ENCODE measurements around the gene DEF6.
A peak's percentile ranks its signal among the peaks of the same experiment; 100 is the strongest.

The DEF6 gene

GRCh38 chr6:35360349-35361138, 62.9 kb downstream of the DEF6 start:
- no peak for DNase-seq (ENCODE audit: low read depth, low spot score)
- no peak overlapping the region for H3K4me3 ChIP-seq (ENCODE audit: low read depth, low read length)
- in situ Hi-C loops (cut with HindIII; ENCODE audit: low sequenced_read_pairs) = no loop called here

GRCh38 chr6:35362200-35362599, 64.6 kb downstream of the DEF6 start:
- no peak for TF ChIP-seq CTCF (IDR thresholded peaks at IDR 0.05; ENCODE audit: low read depth, low read length)
- in situ Hi-C loops (cut with HindIII; ENCODE audit: low sequenced_read_pairs) = no loop called here
- DNase-seq (ENCODE audit: low read depth, low spot score) = no peak
- H3K4me3 ChIP-seq (ENCODE audit: low read depth, low read length) = no peak overlapping the region

More at GRCh38 chr6:35360349-35361138, 62.9 kb downstream of the DEF6 start:
- no peak for TF ChIP-seq CTCF (IDR thresholded peaks at IDR 0.05; ENCODE audit: low read depth, low read length)

GRCh38 chr6:35363293-35363750, 65.7 kb downstream of the DEF6 start:
- no peak for TF ChIP-seq CTCF (IDR thresholded peaks at IDR 0.05; ENCODE audit: low read depth, low read length)
- H3K4me3 ChIP-seq (ENCODE audit: low read depth, low read length) = no peak overlapping the region
- in situ Hi-C loops (cut with HindIII; ENCODE audit: low sequenced_read_pairs) = no loop called here
- DNase-seq (ENCODE audit: low read depth, low spot score) = peak; percentile 68

GRCh38 chr6:35365594-35366203, 68.1 kb downstream of the DEF6 start:
- TF ChIP-seq CTCF (IDR thresholded peaks at IDR 0.05; ENCODE audit: low read depth, low read length) = no peak
- H3K4me3 ChIP-seq (ENCODE audit: low read depth, low read length) = no peak overlapping the region
- in situ Hi-C loops (cut with HindIII; ENCODE audit: low sequenced_read_pairs) = no loop called here
- no peak for DNase-seq (ENCODE audit: low read depth, low spot score)

GRCh38 chr6:35366204-35366596, 68.6 kb downstream of the DEF6 start:
- in situ Hi-C loops (cut with HindIII; ENCODE audit: low sequenced_read_pairs) = no loop called here
- H3K4me3 ChIP-seq (ENCODE audit: low read depth, low read length) = no peak overlapping the region
- TF ChIP-seq CTCF (IDR thresholded peaks at IDR 0.05; ENCODE audit: low read depth, low read length) = no peak
- no peak for DNase-seq (ENCODE audit: low read depth, low spot score)

GRCh38 chr6:35367646-35368037, 70.0 kb downstream of the DEF6 start:
- no peak for TF ChIP-seq CTCF (IDR thresholded peaks at IDR 0.05; ENCODE audit: low read depth, low read length)

More at GRCh38 chr6:35367646-35368037, 70.0 kb downstream of the DEF6 start:
- no peak overlapping the region for H3K4me3 ChIP-seq (ENCODE audit: low read depth, low read length)
- in situ Hi-C loops (cut with HindIII; ENCODE audit: low sequenced_read_pairs) = no loop called here
- DNase-seq (ENCODE audit: low read depth, low spot score) = no peak
